ENCODE data around the gene PITPNC1.

GRCh38 chr17:67488768-67489167 lies 111.7 kb downstream of the PITPNC1 start:
- no peak for TF ChIP-seq CTCF (conservative IDR thresholded peaks at IDR 0.05 in 1 of 2, IDR thresholded peaks at IDR 0.05 in 1 of 2; ENCODE audit: low read depth in 1 of 2, low read length in 2 of 2)
- TF ChIP-seq EZH2 (IDR thresholded peaks at IDR 0.05; ENCODE audit: low read length, missing control alignments): no peak

All from fibroblast of lung (primary cell).